Heart left ventricle (tissue), 13 donors: ENCODE data around the gene VEGFC.

ENCODE experiments used
- POLR2A ChIP-seq, 2 donors: fragments of 450-650 bp; IDR thresholded peaks; one replicate each; pipeline ENCODE4 v1.6.1; 2017; ENCODE audit warnings: antibody characterized with exemption in 2 of 2, mild to moderate bottlenecking in 2 of 2, moderate library complexity in 2 of 2
- TF ChIP-seq, protein P1 (sequence below), 12 donors: fragments of 200-600 bp; sonication (generic) in 4 of 12; IDR thresholded peaks; one replicate each; pipeline versions ENCODE4 v1.5.0 to v1.8.0; 2018 to 2022; ENCODE audit warnings: antibody characterized with exemption in 12 of 12, mild to moderate bottlenecking in 5 of 12
- donor health status: ischemic (EF 13 %, LVEDD 7.1; RV severe dilation, severe dysfunction).
- donor health status: DM: no; HTN: yes; CAD: no.
- donor health status: DM: no; HTN: no; CAD: no.
- donor health status: ischemic (EF 25% LVEDD 6.9; RV normal size, moderate dysfunction).
- donor health status: ischemic (EF 25% LVEDD 5.7; RV mildly dilated, moderate dysfunction).
- donor health status: ischemic (EF 35%, LVEDD 5.7; RV mildly dilated, moderate dysfunction).
- donor health status: nonischemic (EF 11% LVEDD 7.7; RV severe dilation, severe dysfunction).
- donor health status: DM: yes; HTN: yes; CAD: no.
- donor health status: PGD.
- donor health status: ischemic (EF 29% LVEDD 5.4; RV normal size, mild dysfunction).
- donor health status: nonischemic (EF 23%, LVEDD 6.1; RV moderate dilation, normal function).

DNA sequence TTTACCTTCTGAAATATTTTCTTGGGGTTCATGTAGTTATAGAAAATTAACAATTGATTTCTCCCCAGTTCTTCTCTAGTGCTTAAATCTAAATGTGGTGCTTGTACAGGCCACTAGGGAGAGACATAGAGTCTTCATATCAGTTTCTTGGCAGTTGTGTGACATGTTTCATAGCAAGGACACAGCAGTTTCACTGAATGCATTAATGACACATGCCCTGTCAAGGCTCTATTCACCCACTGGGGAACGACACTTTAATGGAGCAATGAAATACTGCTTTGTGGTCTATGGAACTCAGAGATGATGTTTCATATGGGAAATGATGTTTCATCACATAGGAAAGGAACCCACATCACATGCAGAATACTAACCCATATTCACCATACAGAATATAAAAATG, 2.8 kb downstream of the VEGFC start:
- TF ChIP-seq, protein P1, sequence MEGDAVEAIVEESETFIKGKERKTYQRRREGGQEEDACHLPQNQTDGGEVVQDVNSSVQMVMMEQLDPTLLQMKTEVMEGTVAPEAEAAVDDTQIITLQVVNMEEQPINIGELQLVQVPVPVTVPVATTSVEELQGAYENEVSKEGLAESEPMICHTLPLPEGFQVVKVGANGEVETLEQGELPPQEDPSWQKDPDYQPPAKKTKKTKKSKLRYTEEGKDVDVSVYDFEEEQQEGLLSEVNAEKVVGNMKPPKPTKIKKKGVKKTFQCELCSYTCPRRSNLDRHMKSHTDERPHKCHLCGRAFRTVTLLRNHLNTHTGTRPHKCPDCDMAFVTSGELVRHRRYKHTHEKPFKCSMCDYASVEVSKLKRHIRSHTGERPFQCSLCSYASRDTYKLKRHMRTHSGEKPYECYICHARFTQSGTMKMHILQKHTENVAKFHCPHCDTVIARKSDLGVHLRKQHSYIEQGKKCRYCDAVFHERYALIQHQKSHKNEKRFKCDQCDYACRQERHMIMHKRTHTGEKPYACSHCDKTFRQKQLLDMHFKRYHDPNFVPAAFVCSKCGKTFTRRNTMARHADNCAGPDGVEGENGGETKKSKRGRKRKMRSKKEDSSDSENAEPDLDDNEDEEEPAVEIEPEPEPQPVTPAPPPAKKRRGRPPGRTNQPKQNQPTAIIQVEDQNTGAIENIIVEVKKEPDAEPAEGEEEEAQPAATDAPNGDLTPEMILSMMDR (IDR thresholded peaks at IDR 0.05): peak; percentile 36 to 75 (median 62)
- no peak for TF ChIP-seq POLR2A (IDR thresholded peaks at IDR 0.05)
